PC-9 (cell line): Measurements from ENCODE around the gene SLC13A2.

Experiments
- EZH2 ChIP-seq: fragments of 200-600 bp; sonication (generic); IDR thresholded peaks from 2 replicates; pipeline ENCODE4 v1.8.0; 2017; ENCODE audit warnings: antibody characterized with exemption, low read depth
- TF ChIP-seq, protein P1 (sequence below): fragments of 200-600 bp; sonication (generic); conservative IDR thresholded peaks from 2 replicates; pipeline ENCODE4 v1.6.1; 2017; ENCODE audit warnings: mixed run types, antibody characterized with exemption, mild to moderate bottlenecking, moderate library complexity

DNA sequence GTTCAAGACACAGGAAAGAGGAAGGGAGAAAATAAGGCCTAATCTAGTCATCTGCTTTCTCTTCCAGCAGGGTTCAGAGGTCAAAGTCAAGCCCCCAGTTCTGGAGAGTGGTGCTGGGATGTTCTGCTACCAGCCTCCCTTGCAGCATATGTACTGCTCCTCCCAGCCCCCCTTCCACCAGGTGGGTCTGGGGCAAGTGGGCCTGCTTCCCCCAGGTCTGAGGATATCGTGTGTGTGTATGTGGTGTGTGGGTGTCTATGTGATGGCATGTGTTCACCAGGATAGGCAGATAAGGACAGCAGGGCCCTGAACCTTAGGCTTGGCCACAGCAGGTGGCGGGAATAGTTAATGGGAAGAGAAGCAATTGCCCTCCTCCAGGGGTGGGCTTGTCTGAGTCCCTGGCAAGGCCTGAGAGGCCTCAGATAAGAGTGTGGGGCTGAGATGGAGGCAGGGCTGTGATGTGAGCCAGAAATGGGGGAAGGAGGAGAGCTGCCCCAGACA is 53.8 kb downstream of the SLC13A2 start:
- TF ChIP-seq, protein P1, sequence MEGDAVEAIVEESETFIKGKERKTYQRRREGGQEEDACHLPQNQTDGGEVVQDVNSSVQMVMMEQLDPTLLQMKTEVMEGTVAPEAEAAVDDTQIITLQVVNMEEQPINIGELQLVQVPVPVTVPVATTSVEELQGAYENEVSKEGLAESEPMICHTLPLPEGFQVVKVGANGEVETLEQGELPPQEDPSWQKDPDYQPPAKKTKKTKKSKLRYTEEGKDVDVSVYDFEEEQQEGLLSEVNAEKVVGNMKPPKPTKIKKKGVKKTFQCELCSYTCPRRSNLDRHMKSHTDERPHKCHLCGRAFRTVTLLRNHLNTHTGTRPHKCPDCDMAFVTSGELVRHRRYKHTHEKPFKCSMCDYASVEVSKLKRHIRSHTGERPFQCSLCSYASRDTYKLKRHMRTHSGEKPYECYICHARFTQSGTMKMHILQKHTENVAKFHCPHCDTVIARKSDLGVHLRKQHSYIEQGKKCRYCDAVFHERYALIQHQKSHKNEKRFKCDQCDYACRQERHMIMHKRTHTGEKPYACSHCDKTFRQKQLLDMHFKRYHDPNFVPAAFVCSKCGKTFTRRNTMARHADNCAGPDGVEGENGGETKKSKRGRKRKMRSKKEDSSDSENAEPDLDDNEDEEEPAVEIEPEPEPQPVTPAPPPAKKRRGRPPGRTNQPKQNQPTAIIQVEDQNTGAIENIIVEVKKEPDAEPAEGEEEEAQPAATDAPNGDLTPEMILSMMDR: no peak
- TF ChIP-seq EZH2: no peak
